HepG2 (cell line): Measurements from ENCODE around the gene C19orf73. TPM values are rescaled to one million over a fixed set of nuclear protein-coding genes. Genes with fewer than 3 reads are reported as not detected.

Source experiments
- ATAC-seq: fragments of 200-7000 bp; cut with Tn5 transposase; 3 replicates; pipeline ENCODE4 v1.9.1; 2020; ENCODE audit warnings: mild to moderate bottlenecking, moderate library complexity
- BruUV-seq: library from RNA; stranded (reverse); fragments of 400-500 nt; replicated peaks from 2 replicates; lab custom pipeline; 2021; lab: Mats Ljungman, UMichigan
- CTCF ChIA-PET: fragments of 300-600 bp; formaldehyde crosslinking; extraction: SDS; loops from one replicate; lab custom pipeline; 2021; ENCODE audit warnings: low total read pairs, inconsistent platforms, low intra/inter-chr PET ratio; lab: Yijun Ruan, JAX
- POLR2A ChIA-PET: fragments of 350-600 bp; sonication (Branson Sonifier 250); formaldehyde crosslinking; loops from one replicate; lab custom pipeline; 2020; ENCODE audit warnings: antibody characterized with exemption, inconsistent platforms; lab: Yijun Ruan, JAX
- DNase-seq: peaks from one replicate; pipeline ENCODE4 v3.0.0-alpha.2; 2015; ENCODE audit warnings: low spot score
- FAIRE-seq: peaks from 3 replicates; lab custom pipeline; 2011; peaks lifted over from hg19 to GRCh38; lab: Jason Lieb, UNC
- H2AFZ ChIP-seq: one replicate; pipeline ENCODE4 v1.6.1; 2011; ENCODE audit warnings: low read length, inconsistent platforms
- H3K27ac ChIP-seq: fragments of 300-600 bp; 3 replicates; pipeline ENCODE4 v1.8.0; 2011; ENCODE audit warnings: mixed run types, mild to moderate bottlenecking, mixed read lengths, low read length, inconsistent platforms; ENCODE audit not compliant: insufficient read depth; ENCODE audit errors: extremely low read length
- H3K27me3 ChIP-seq, 2 experiments: fragments of 200-600 bp in 1 of 2; 2 replicates in 1 of 2; 3 replicates in 1 of 2; pipeline versions ENCODE4 v1.6.0 to v1.8.0; 2011; ENCODE audit warnings: low read length in 2 of 2, mild to moderate bottlenecking in 2 of 2, moderate library complexity in 2 of 2, inconsistent platforms in 1 of 2; ENCODE audit not compliant: insufficient read depth in 2 of 2, control insufficient read depth in 1 of 2
- H3K36me3 ChIP-seq, 2 experiments: fragments of 200-600 bp in 1 of 2; replicated peaks in 1 of 2; 2 replicates in 1 of 2; 3 replicates in 1 of 2; pipeline versions ENCODE4 v1.5.1 to v1.8.0; 2011; ENCODE audit warnings: low read length in 2 of 2, inconsistent platforms in 1 of 2; ENCODE audit not compliant: insufficient read depth in 2 of 2, control insufficient read depth in 1 of 2
- H3K4me1 ChIP-seq: 2 replicates; pipeline ENCODE4 v1.5.1; 2012; ENCODE audit warnings: low read length, inconsistent platforms; ENCODE audit not compliant: insufficient read depth
- H3K4me2 ChIP-seq: 2 replicates; pipeline ENCODE4 v1.6.0; 2011; ENCODE audit warnings: low read depth, low read length, inconsistent platforms
- H3K4me3 ChIP-seq, 3 experiments: fragments of 200-600 bp in 1 of 3; sonication (generic), shearing (Covaris generic) in 1 of 3; replicated peaks in 1 of 3; 2 replicates each; pipeline ENCODE4 v1.5.1; 2011 to 2016; ENCODE audit warnings: low read length in 3 of 3, inconsistent platforms in 2 of 3, low read depth in 2 of 3, mild to moderate bottlenecking in 2 of 3, control low read depth in 1 of 3, mixed read lengths in 1 of 3; ENCODE audit not compliant: insufficient read depth in 1 of 3
- H3K79me2 ChIP-seq: one replicate; pipeline ENCODE4 v1.6.1; 2011; ENCODE audit warnings: low read length, inconsistent platforms; ENCODE audit not compliant: insufficient read depth
- H3K9ac ChIP-seq: 2 replicates; pipeline ENCODE4 v1.6.0; 2011; ENCODE audit warnings: mild to moderate bottlenecking, low read depth, low read length, inconsistent platforms; ENCODE audit not compliant: insufficient read depth
- H3K9me3 ChIP-seq: 2 replicates; pipeline ENCODE4 v1.5.1; 2012; ENCODE audit warnings: mild to moderate bottlenecking, low read length
- H4K20me1 ChIP-seq: 2 replicates; pipeline ENCODE4 v1.6.0; 2011; ENCODE audit warnings: inconsistent platforms, mild to moderate bottlenecking, low read length, moderate library complexity; ENCODE audit not compliant: insufficient read depth
- AGO2 ChIP-seq: fragments of 200-400 bp; formaldehyde crosslinking; optimal IDR thresholded peaks from 2 replicates; pipeline ENCODE3; 2017; ENCODE audit warnings: mild to moderate bottlenecking, low read depth, low read length, moderate library complexity
- CCDC6 ChIP-seq: sonication (generic); formaldehyde crosslinking; IDR thresholded peaks from 2 replicates; pipeline ENCODE4 v1.8.1; 2022; ENCODE audit warnings: mild to moderate bottlenecking, missing genetic modification reagents, moderate library complexity
- FOSL2 ChIP-seq: sonication (generic); formaldehyde crosslinking; IDR thresholded peaks from 2 replicates; pipeline ENCODE4 v1.4.0; 2020; ENCODE audit warnings: missing genetic modification reagents
- FOXO1 ChIP-seq: sonication (generic); formaldehyde crosslinking; IDR thresholded peaks from 2 replicates; pipeline ENCODE4 v1.4.0; 2020; ENCODE audit warnings: missing genetic modification reagents
- GATAD2A ChIP-seq: IDR thresholded peaks from 2 replicates; pipeline ENCODE4 v1.6.1; 2016
- GPN1 ChIP-seq: sonication (generic); formaldehyde crosslinking; IDR thresholded peaks from 2 replicates; pipeline ENCODE4 v1.5.1; 2020; ENCODE audit warnings: missing genetic modification reagents, borderline replicate concordance
- HHEX ChIP-seq: IDR thresholded peaks from 2 replicates; pipeline ENCODE4 v1.6.1; 2016; ENCODE audit warnings: control low read depth
- KLF9 ChIP-seq: IDR thresholded peaks from 2 replicates; pipeline ENCODE4 v1.6.1; 2016; ENCODE audit warnings: low read depth
- NKX3-1 ChIP-seq: sonication (generic); formaldehyde crosslinking; IDR thresholded peaks from 2 replicates; pipeline ENCODE4 v1.5.0; 2020; ENCODE audit warnings: missing genetic modification reagents
- PCBP1 ChIP-seq: fragments of 200-400 bp; formaldehyde crosslinking; IDR thresholded peaks from 2 replicates; pipeline ENCODE4 v1.6.1; 2017; ENCODE audit warnings: mild to moderate bottlenecking, low read depth, low read length, borderline replicate concordance
- POLR2A ChIP-seq, 2 experiments: IDR thresholded peaks; 2 replicates each; pipeline ENCODE4 v1.6.1; 2011; ENCODE audit warnings: low read depth in 2 of 2, low read length in 2 of 2, mild to moderate bottlenecking in 1 of 2, moderate library complexity in 1 of 2; ENCODE audit not compliant: insufficient read depth in 1 of 2
- RBFOX2 ChIP-seq: fragments of 200-400 bp; formaldehyde crosslinking; IDR thresholded peaks from 2 replicates; pipeline ENCODE4 v1.6.1; 2017; ENCODE audit warnings: low read depth, mild to moderate bottlenecking, low read length
- RBM22 ChIP-seq: fragments of 200-400 bp; formaldehyde crosslinking; optimal IDR thresholded peaks from 2 replicates; pipeline ENCODE3; 2017; ENCODE audit warnings: mild to moderate bottlenecking, low read length, moderate library complexity
- SIN3A ChIP-seq: IDR thresholded peaks from 2 replicates; pipeline ENCODE4 v1.6.1; 2011; ENCODE audit warnings: low read depth, mild to moderate bottlenecking, control low read depth, low read length, borderline replicate concordance
- SIX4 ChIP-seq: sonication (generic); formaldehyde crosslinking; IDR thresholded peaks from 2 replicates; pipeline ENCODE4 v1.4.0; 2020; ENCODE audit warnings: missing genetic modification reagents
- SMAD3 ChIP-seq: sonication (generic); formaldehyde crosslinking; IDR thresholded peaks from 2 replicates; pipeline ENCODE4 v1.4.0; 2020; ENCODE audit warnings: missing genetic modification reagents
- SRY ChIP-seq: sonication (generic); formaldehyde crosslinking; IDR thresholded peaks from 2 replicates; pipeline ENCODE4 v1.8.0; 2022; ENCODE audit warnings: mild to moderate bottlenecking, missing genetic modification reagents
- TSC22D2 ChIP-seq: sonication (generic); formaldehyde crosslinking; IDR thresholded peaks from 2 replicates; pipeline ENCODE4 v1.5.1; 2020; ENCODE audit warnings: missing genetic modification reagents, mild to moderate bottlenecking, borderline replicate concordance
- YEATS2 ChIP-seq: sonication (generic); formaldehyde crosslinking; IDR thresholded peaks from 2 replicates; pipeline ENCODE4 v1.4.0; 2020; ENCODE audit warnings: missing genetic modification reagents, borderline replicate concordance
- ZNF12 ChIP-seq: sonication (generic); formaldehyde crosslinking; IDR thresholded peaks from 2 replicates; pipeline ENCODE4 v1.5.0; 2020; ENCODE audit warnings: missing genetic modification reagents
- ZNF253 ChIP-seq: sonication (generic); formaldehyde crosslinking; IDR thresholded peaks from 2 replicates; pipeline ENCODE4 v1.8.0; 2022; ENCODE audit warnings: mild to moderate bottlenecking, missing genetic modification reagents, borderline replicate concordance
- ZNF33B ChIP-seq: sonication (generic); formaldehyde crosslinking; IDR thresholded peaks from 2 replicates; pipeline ENCODE4 v1.5.1; 2020; ENCODE audit warnings: mild to moderate bottlenecking, missing genetic modification reagents
- ZNF615 ChIP-seq: sonication (generic); formaldehyde crosslinking; IDR thresholded peaks from 2 replicates; pipeline ENCODE4 v1.5.0; 2020; ENCODE audit warnings: mild to moderate bottlenecking, missing genetic modification reagents, borderline replicate concordance
- ZNF619 ChIP-seq: sonication (generic); formaldehyde crosslinking; IDR thresholded peaks from 2 replicates; pipeline ENCODE4 v1.4.0; 2020; ENCODE audit warnings: mild to moderate bottlenecking, missing genetic modification reagents
- ZNF839 ChIP-seq: sonication (generic); formaldehyde crosslinking; IDR thresholded peaks from 2 replicates; pipeline ENCODE4 v1.4.0; 2020; ENCODE audit warnings: missing genetic modification reagents, mild to moderate bottlenecking, borderline replicate concordance
- WGBS: methylation state at CpG from one replicate; pipeline ENCODE4 v1.1.6; 2017; ENCODE audit warnings: low lambda C conversion rate; 5-methylcytosine and 5-hydroxymethylcytosine counted together
- in situ Hi-C: cut with HindIII; loops from 2 replicates; pipeline ENCODE4 v1.10.0; 2017; ENCODE audit warnings: low pct_unique_long_range_greater_than_20kb; ENCODE audit not compliant: extremely low pct_ligation_motif_present
- intact Hi-C: fragments of 100-400 bp; cut with micrococcal nuclease; formaldehyde crosslinking; loops from one replicate; pipeline ENCODE4 v1.10.0; 2022; ENCODE audit not compliant: unreplicated experiment
- polyA plus RNA-seq, 8 experiments: library from polyadenylated mRNA; depleted of rRNA in 3 of 8; stranded (reverse) in 7 of 8; unstranded in 1 of 8; fragments of >200 nt; fragmentation: Illumina TruSeq in 4 of 8; extraction: Trizol in 4 of 8; gene quantifications; 2 replicates each; pipeline versions ENCODE4 v1.2.1 to v1.2.3, GENCODE V29; 2011 to 2016; ENCODE audit warnings: low read depth in 4 of 8, missing spikeins in 1 of 8, mixed read lengths in 1 of 8; ENCODE audit not compliant: insufficient read depth in 1 of 8
- total RNA-seq, 5 experiments: library from RNA; depleted of rRNA; stranded (reverse); fragments of >200 nt; fragmentation: Illumina TruSeq; extraction: Trizol; gene quantifications; 2 replicates each; pipeline ENCODE4 v1.2.3, GENCODE V29; 2016; ENCODE audit warnings: low read depth in 1 of 5
- TF ChIP-seq, protein P1 (sequence below): sonication (generic); formaldehyde crosslinking; IDR thresholded peaks from 2 replicates; pipeline ENCODE4 v1.4.0; 2020; ENCODE audit warnings: low read depth, mild to moderate bottlenecking, missing genetic modification reagents
- TF ChIP-seq, protein P2 (sequence below): sonication (generic); formaldehyde crosslinking; conservative IDR thresholded peaks from 2 replicates; pipeline ENCODE4 v1.4.0; 2020; ENCODE audit warnings: missing genetic modification reagents

The C19orf73 gene
- total and polyA plus RNA-seq, 2 of the 13 experiments (the other 11 are each of a cell fraction or from before 2014, with no cell fraction given), result 1.4 to 1.5 TPM

DNA sequence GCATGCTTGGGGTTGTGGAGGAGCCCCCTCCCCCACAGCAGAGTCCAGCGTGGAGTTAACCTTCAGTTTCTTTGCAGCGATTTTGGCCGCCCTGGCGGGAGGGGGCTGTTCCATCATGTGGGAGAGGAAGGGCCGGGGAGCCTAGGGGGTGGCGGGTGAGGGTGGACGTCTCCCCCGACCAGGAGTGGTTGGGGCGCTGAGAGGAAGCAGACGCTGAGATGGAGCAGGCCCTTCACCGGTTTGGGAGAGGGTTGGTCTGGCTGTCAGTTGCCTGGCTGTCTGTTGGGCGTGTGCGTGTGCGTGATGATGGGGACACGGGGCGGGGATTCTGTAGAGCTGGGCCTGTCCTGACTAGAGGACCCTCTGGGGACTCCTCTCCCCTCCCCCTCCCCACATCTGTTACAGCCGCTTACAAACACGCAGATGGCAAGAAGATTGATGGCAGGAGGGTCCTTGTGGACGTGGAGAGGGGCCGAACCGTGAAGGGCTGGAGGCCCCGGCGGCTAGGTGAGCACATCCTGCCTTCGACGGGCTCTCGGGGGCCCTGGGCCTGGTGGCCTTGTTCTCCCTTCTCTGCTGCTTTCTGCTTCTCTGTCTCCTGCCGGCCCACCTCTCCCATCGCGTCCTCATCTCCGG, 14.6 kb downstream of the C19orf73 start:
- no TSS peak for BruUV-seq
- Histone ChIP-seq H3K4me1 (no peaks in the 10 kb centered on the region), H3K9me3 (no peaks in the 10 kb centered on the region), H3K4me3 (no peak overlapping the region), H2AFZ (no peak overlapping the region), H3K27me3 (no peaks in the 10 kb centered on the region), H3K36me3 (peaks cover 33 to 88% of the 10 kb centered on the region in 2 experiments), H3K27ac (no peak overlapping the region), H3K79me2 (no peaks in the 10 kb centered on the region), H3K9ac (no peak overlapping the region), H3K4me2 (no peak overlapping the region), H4K20me1 (peaks cover 26% of the 10 kb centered on the region)
- ChIA-PET POLR2A (interaction anchor here (1.8 kb wide), 1 partner anchor 10 kb away, joined by 4 read pairs; the partner anchor contains the start of gene LIN7B), CTCF (no interaction called here)
- ATAC-seq (no peak), FAIRE-seq (no peak), DNase-seq (no peak)
- intact Hi-C loops, result no loop called here
- 98% methylated on average over 28 of the region's 30 CpGs for WGBS
- in situ Hi-C loops, result no loop called here
- TF ChIP-seq ZNF619 (CRISPR knock-in tag) (no peak), SIN3A (no peak), GATAD2A (no peak), KLF9 (no peak), FOXO1 (no peak), ZNF839 (CRISPR knock-in tag) (no peak), HHEX (CRISPR knock-in tag) (no peak), FOSL2 (no peak), RBFOX2 (peak; percentile 54), ZNF253 (no peak), ZNF12 (CRISPR knock-in tag) (no peak), AGO2 (peak; percentile 69), SRY (CRISPR knock-in tag) (no peak), CCDC6 (CRISPR knock-in tag) (no peak), POLR2A (IDR thresholded peaks at IDR 0.05; ENCODE audit: insufficient read depth in 1 of 2, low read depth in 2 of 2, low read length in 2 of 2) (no peak), SMAD3 (no peak), PCBP1 (0 out of 2 replicates have a peak, but pooled peaks have one; percentile 44), NKX3-1 (CRISPR knock-in tag) (no peak), ZNF615 (CRISPR knock-in tag) (no peak), RBM22 (peak; percentile 65), YEATS2 (CRISPR knock-in tag) (no peak), ZNF33B (CRISPR knock-in tag) (no peak), TSC22D2 (no peak), SIX4 (CRISPR knock-in tag) (no peak), GPN1 (CRISPR knock-in tag) (no peak)
- TF ChIP-seq, protein P1, sequence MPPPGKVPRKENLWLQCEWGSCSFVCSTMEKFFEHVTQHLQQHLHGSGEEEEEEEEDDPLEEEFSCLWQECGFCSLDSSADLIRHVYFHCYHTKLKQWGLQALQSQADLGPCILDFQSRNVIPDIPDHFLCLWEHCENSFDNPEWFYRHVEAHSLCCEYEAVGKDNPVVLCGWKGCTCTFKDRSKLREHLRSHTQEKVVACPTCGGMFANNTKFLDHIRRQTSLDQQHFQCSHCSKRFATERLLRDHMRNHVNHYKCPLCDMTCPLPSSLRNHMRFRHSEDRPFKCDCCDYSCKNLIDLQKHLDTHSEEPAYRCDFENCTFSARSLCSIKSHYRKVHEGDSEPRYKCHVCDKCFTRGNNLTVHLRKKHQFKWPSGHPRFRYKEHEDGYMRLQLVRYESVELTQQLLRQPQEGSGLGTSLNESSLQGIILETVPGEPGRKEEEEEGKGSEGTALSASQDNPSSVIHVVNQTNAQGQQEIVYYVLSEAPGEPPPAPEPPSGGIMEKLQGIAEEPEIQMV, result no peak
- TF ChIP-seq, protein P2, sequence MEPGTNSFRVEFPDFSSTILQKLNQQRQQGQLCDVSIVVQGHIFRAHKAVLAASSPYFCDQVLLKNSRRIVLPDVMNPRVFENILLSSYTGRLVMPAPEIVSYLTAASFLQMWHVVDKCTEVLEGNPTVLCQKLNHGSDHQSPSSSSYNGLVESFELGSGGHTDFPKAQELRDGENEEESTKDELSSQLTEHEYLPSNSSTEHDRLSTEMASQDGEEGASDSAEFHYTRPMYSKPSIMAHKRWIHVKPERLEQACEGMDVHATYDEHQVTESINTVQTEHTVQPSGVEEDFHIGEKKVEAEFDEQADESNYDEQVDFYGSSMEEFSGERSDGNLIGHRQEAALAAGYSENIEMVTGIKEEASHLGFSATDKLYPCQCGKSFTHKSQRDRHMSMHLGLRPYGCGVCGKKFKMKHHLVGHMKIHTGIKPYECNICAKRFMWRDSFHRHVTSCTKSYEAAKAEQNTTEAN (CRISPR knock-in tag), result no peak
